GM10847 (cell line): Measurements from ENCODE around the gene FBLN2.

ENCODE experiments used
- POLR2A ChIP-seq: IDR thresholded peaks from 2 replicates; pipeline ENCODE4 v1.6.1; 2011; ENCODE audit not compliant: insufficient read length; ENCODE audit errors: extremely low read depth

FBLN2 gene

GRCh38 chr3:13661121-13661520 lies 112.2 kb downstream of the FBLN2 start:
- no peak for TF ChIP-seq POLR2A

GRCh38 chr3:13662238-13662847 lies 113.4 kb downstream of the FBLN2 start:
- no peak for TF ChIP-seq POLR2A

- no peak for TF ChIP-seq POLR2A
These were observed 115.0 kb downstream of the FBLN2 start for GRCh38 chr3:13663781-13664535.

GRCh38 chr3:13665582-13666226 lies 116.8 kb downstream of the FBLN2 start:
- no peak for TF ChIP-seq POLR2A

- TF ChIP-seq POLR2A: no peak
These were observed 117.3 kb downstream of the FBLN2 start for GRCh38 chr3:13666227-13666619.

GRCh38 chr3:13666781-13667709 lies 118.1 kb downstream of the FBLN2 start:
- no peak for TF ChIP-seq POLR2A

- TF ChIP-seq POLR2A: no peak
These were observed 119.2 kb downstream of the FBLN2 start for GRCh38 chr3:13668136-13668535.

GRCh38 chr3:13669457-13669856 lies 120.5 kb downstream of the FBLN2 start:
- TF ChIP-seq POLR2A: no peak

- TF ChIP-seq POLR2A: no peak
These were observed 121.4 kb downstream of the FBLN2 start for GRCh38 chr3:13670292-13670691.

- TF ChIP-seq POLR2A: no peak
These were observed 122.7 kb downstream of the FBLN2 start for GRCh38 chr3:13671482-13672233.

- TF ChIP-seq POLR2A: no peak
These were observed 124.3 kb downstream of the FBLN2 start for GRCh38 chr3:13673207-13673606.

- no peak for TF ChIP-seq POLR2A
These were observed 125.7 kb downstream of the FBLN2 start for GRCh38 chr3:13674538-13675185.

- TF ChIP-seq POLR2A: no peak
These were observed 127.6 kb downstream of the FBLN2 start for GRCh38 chr3:13676356-13677017.

- TF ChIP-seq POLR2A: no peak
These were observed 128.3 kb downstream of the FBLN2 start for GRCh38 chr3:13677272-13677671.

- no peak for TF ChIP-seq POLR2A
These were observed 133.0 kb downstream of the FBLN2 start for GRCh38 chr3:13681931-13682330.
